HCT116 (cell line): Measurements from ENCODE around the gene C19orf25. TPM values are rescaled to one million over a fixed set of nuclear protein-coding genes. Genes with fewer than 3 reads are reported as not detected.

Experiments used
- ATAC-seq: fragments of 200-7000 bp; cut with Tn5 transposase; 2 replicates; pipeline ENCODE4 v1.9.1; 2020; ENCODE audit warnings: mild to moderate bottlenecking, moderate library complexity
- BruUV-seq: library from RNA; stranded (reverse); fragments of 400-500 nt; replicated peaks from 2 replicates; lab custom pipeline; 2021; lab: Mats Ljungman, UMichigan
- CTCF ChIA-PET: fragments of 300-600 bp; sonication (Branson Sonifier 250); formaldehyde crosslinking; loops from one replicate; lab custom pipeline; 2021; ENCODE audit warnings: antibody characterized with exemption; lab: Charles Lee
- POLR2A ChIA-PET: fragments of 300-600, 350-600 bp; sonication (Branson Sonifier 250); formaldehyde crosslinking; loops from one replicate; lab custom pipeline; 2021; ENCODE audit warnings: antibody characterized with exemption; lab: Charles Lee
- RAD21 ChIA-PET, 2 experiments: fragments of 300-600 bp; sonication (Branson Sonifier 250); formaldehyde crosslinking; loops; one replicate each; lab custom pipeline; 2023; ENCODE audit warnings: low total read pairs in 2 of 2; ENCODE audit not compliant: uncharacterized antibody in 2 of 2, unreplicated experiment in 2 of 2, low non-redundant PET in 1 of 2; lab: Charles Lee
- DNase-seq: peaks from one replicate; pipeline ENCODE4 v3.0.0-alpha.2; 2010; ENCODE audit warnings: low read depth, low spot score
- H2AFZ ChIP-seq: fragments of 200-600 bp; shearing (Covaris generic), sonication (generic); 2 replicates; pipeline ENCODE4 v1.6.1; 2017; ENCODE audit warnings: low read depth, mixed run types, mixed read lengths, antibody characterized with exemption, low read length; ENCODE audit not compliant: poor library complexity, severe bottlenecking
- H3K27ac ChIP-seq: 2 replicates; pipeline ENCODE4 v1.5.1; 2012; ENCODE audit warnings: low read depth, low read length
- H3K27me3 ChIP-seq: fragments of 200-600 bp; sonication (generic); 2 replicates; pipeline ENCODE4 v1.6.1; 2016; ENCODE audit warnings: mixed run types, low read length, mixed read lengths; ENCODE audit not compliant: insufficient read depth
- H3K36me3 ChIP-seq, 2 experiments: fragments of 200-500 bp in 1 of 2; fragments of 200-600 bp in 1 of 2; sonication (Bioruptor generic) in 1 of 2; sonication (generic) in 1 of 2; 2 replicates each; pipeline versions ENCODE4 v1.5.1 to v1.6.1; 2014 to 2016; ENCODE audit warnings: low read length in 2 of 2, inconsistent platforms in 1 of 2, mixed read lengths in 1 of 2, mixed run types in 1 of 2; ENCODE audit not compliant: insufficient read depth in 2 of 2, control insufficient read depth in 1 of 2
- H3K4me1 ChIP-seq, 2 experiments: fragments of 200-600 bp in 1 of 2; sonication (generic) in 1 of 2; 2 replicates each; pipeline versions ENCODE4 v1.5.1 to v1.6.1; 2012 to 2017; ENCODE audit warnings: low read length in 2 of 2, inconsistent platforms in 1 of 2, mild to moderate bottlenecking in 1 of 2, mixed read lengths in 1 of 2, mixed run types in 1 of 2, moderate library complexity in 1 of 2; ENCODE audit not compliant: insufficient read depth in 2 of 2, control insufficient read depth in 1 of 2
- H3K4me2 ChIP-seq: fragments of 200-600 bp; sonication (generic); 2 replicates; pipeline ENCODE4 v1.6.1; 2017; ENCODE audit warnings: mixed run types, low read length, mixed read lengths
- H3K4me3 ChIP-seq, 2 experiments: fragments of 200-600 bp in 1 of 2; sonication (generic) in 1 of 2; replicated peaks in 1 of 2; 2 replicates each; pipeline ENCODE4 v1.5.1; 2011 to 2016; ENCODE audit warnings: low read length in 2 of 2, control low read depth in 1 of 2, low read depth in 1 of 2, mild to moderate bottlenecking in 1 of 2, mixed read lengths in 1 of 2, mixed run types in 1 of 2
- H3K79me2 ChIP-seq: fragments of 200-600 bp; sonication (generic); 2 replicates; pipeline ENCODE4 v1.6.1; 2017; ENCODE audit warnings: mild to moderate bottlenecking, mixed run types, low read length, moderate library complexity, mixed read lengths; ENCODE audit not compliant: insufficient read depth
- H3K9ac ChIP-seq: fragments of 200-600 bp; sonication (generic); 2 replicates; pipeline ENCODE4 v1.6.1; 2016; ENCODE audit warnings: low read length, mixed read lengths
- H3K9me2 ChIP-seq: fragments of 200-600 bp; sonication (generic), shearing (Covaris generic); 2 replicates; pipeline ENCODE4 v1.6.1; 2017; ENCODE audit warnings: mixed run types, mild to moderate bottlenecking, moderate library complexity; ENCODE audit not compliant: insufficient read depth
- H3K9me3 ChIP-seq, 2 experiments: fragments of 200-500 bp in 1 of 2; fragments of 200-600 bp in 1 of 2; sonication (Bioruptor generic) in 1 of 2; sonication (generic) in 1 of 2; 2 replicates each; pipeline ENCODE4 v1.6.1; 2014 to 2017; ENCODE audit warnings: low read length in 2 of 2, mixed read lengths in 2 of 2, inconsistent platforms in 1 of 2, low read depth in 1 of 2, mild to moderate bottlenecking in 1 of 2, mixed run types in 1 of 2, moderate library complexity in 1 of 2; ENCODE audit not compliant: control insufficient read depth in 1 of 2, insufficient read depth in 1 of 2
- H4K20me1 ChIP-seq: fragments of 200-600 bp; sonication (generic), shearing (Covaris generic); 2 replicates; pipeline ENCODE4 v1.6.1; 2017; ENCODE audit warnings: mixed run types, mild to moderate bottlenecking, moderate library complexity; ENCODE audit not compliant: insufficient read depth
- CBX3 ChIP-seq: IDR thresholded peaks from 2 replicates; pipeline ENCODE4 v1.6.1; 2012; ENCODE audit warnings: low read depth
- CEBPB ChIP-seq: IDR thresholded peaks from 2 replicates; pipeline ENCODE4 v1.6.1; 2012; ENCODE audit warnings: low read depth
- ELF1 ChIP-seq: IDR thresholded peaks from 2 replicates; pipeline ENCODE4 v1.6.1; 2012; ENCODE audit warnings: low read depth, borderline replicate concordance
- EZH2 ChIP-seq: fragments of 200-600 bp; sonication (generic); IDR thresholded peaks from 2 replicates; pipeline ENCODE4 v1.6.1; 2017; ENCODE audit warnings: antibody characterized with exemption, mixed run types
- EZH2phosphoT487 ChIP-seq: fragments of 200-600 bp; IDR thresholded peaks from 2 replicates; pipeline ENCODE4 v1.6.1; 2018; ENCODE audit warnings: antibody characterized with exemption, borderline replicate concordance
- FOSL1 ChIP-seq: IDR thresholded peaks from 2 replicates; pipeline ENCODE4 v1.6.1; 2012; ENCODE audit warnings: low read depth
- POLR2A ChIP-seq: IDR thresholded peaks from 2 replicates; pipeline ENCODE4 v1.7.0; 2011; ENCODE audit warnings: borderline replicate concordance; ENCODE audit not compliant: insufficient read depth, insufficient read length; ENCODE audit errors: extremely low read depth
- POLR2AphosphoS5 ChIP-seq: IDR thresholded peaks from 2 replicates; pipeline ENCODE4 v1.6.1; 2011; ENCODE audit warnings: mild to moderate bottlenecking, low read depth, low read length, moderate library complexity
- RAD21 ChIP-seq: IDR thresholded peaks from 2 replicates; pipeline ENCODE4 v1.6.1; 2012; ENCODE audit warnings: low read depth, mild to moderate bottlenecking
- SIN3A ChIP-seq: IDR thresholded peaks from 2 replicates; pipeline ENCODE4 v1.6.1; 2012; ENCODE audit warnings: low read depth
- SP1 ChIP-seq: IDR thresholded peaks from 2 replicates; pipeline ENCODE4 v1.6.1; 2012; ENCODE audit warnings: low read depth
- TCF7L2 ChIP-seq: IDR thresholded peaks from 2 replicates; pipeline ENCODE4 v1.7.0; 2011; ENCODE audit warnings: borderline replicate concordance, inconsistent platforms; ENCODE audit not compliant: insufficient read depth, insufficient read length; ENCODE audit errors: extremely low read depth
- YY1 ChIP-seq: IDR thresholded peaks from 2 replicates; pipeline ENCODE4 v1.6.1; 2011; ENCODE audit warnings: low read length, low read depth, moderate library complexity, mild to moderate bottlenecking; ENCODE audit not compliant: insufficient replicate concordance; ENCODE audit errors: extremely low read depth
- ZFX ChIP-seq: fragments of 450-650 bp; IDR thresholded peaks from 2 replicates; pipeline ENCODE4 v1.6.1; 2017
- ZNF274 ChIP-seq: fragments of 200-500 bp; sonication (Bioruptor generic); IDR thresholded peaks from 2 replicates; pipeline ENCODE4 v1.6.1; 2014; ENCODE audit warnings: mild to moderate bottlenecking, low read depth, low read length, inconsistent platforms
- intact Hi-C: fragments of 100-400 bp; cut with micrococcal nuclease; formaldehyde crosslinking; loops from 2 replicates; pipeline ENCODE4 v1.10.0; 2022
- total RNA-seq: library from RNA; stranded (reverse); gene quantifications from one replicate; pipeline ENCODE4 v1.2.1, GENCODE V29; 2021; ENCODE audit not compliant: unreplicated experiment
- TF ChIP-seq, protein P1 (sequence below): IDR thresholded peaks from 2 replicates; pipeline ENCODE4 v1.6.1; 2012
- TF ChIP-seq, protein P2 (sequence below): IDR thresholded peaks from 2 replicates; pipeline ENCODE4 v1.6.1; 2012
- TF ChIP-seq, protein P3 (sequence below), 3 experiments: fragments of 200-600 bp in 1 of 3; sonication (generic) in 1 of 3; IDR thresholded peaks in 2 of 3; conservative IDR thresholded peaks in 1 of 3; 2 replicates each; pipeline ENCODE4 v1.5.1; 2012 to 2017; ENCODE audit warnings: low read depth in 2 of 3, low read length in 2 of 3, antibody characterized with exemption in 1 of 3, borderline replicate concordance in 1 of 3, control low read depth in 1 of 3, mild to moderate bottlenecking in 1 of 3, mixed read lengths in 1 of 3, mixed run types in 1 of 3, moderate library complexity in 1 of 3; ENCODE audit not compliant: insufficient read depth in 1 of 3

C19orf25 gene
- total RNA-seq, 1 experiment from 2014 or later, result 48.8 TPM

DNA sequence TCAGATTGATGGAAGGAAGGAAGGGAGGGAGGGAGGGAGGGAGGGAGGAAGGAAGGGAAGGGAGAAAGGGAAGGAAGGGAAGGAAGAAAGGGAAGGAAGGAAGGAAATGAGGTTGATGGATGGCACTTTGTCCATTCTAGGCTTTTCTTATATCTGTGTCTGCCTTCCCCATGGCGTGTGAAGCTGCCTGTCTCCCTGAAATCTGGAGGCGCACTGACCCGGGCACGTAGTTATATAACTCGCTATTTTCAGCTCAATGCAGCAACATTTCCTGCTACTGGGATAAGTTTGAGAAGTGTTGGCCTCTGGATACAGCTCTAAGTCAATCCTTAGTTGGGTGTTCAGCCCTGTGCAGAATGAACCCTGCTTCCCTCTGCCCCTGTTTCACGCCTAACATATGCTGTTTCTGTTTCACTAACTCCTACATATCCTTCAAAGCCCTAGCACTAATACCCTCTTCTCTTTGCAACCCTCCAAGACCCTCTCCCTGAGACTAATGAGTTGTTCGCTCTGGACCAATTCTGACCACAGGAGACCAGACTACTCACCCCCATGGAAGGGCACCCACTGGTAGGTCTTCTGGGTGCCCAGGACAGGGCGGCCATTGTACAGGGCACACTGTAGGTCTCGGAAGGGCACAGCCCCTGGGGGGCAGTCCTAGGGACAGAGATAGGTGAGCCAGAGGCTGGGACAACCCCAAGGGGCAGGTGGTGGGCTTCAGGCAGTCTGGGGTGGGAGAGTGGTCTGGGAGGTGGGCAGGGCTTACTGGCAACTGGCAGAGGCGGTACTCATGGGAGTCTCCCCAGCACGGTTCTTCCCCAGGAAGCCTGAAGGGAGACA, 30.8 kb upstream of the C19orf25 start:
- Histone ChIP-seq H3K4me1 (peaks cover 30 to 69% of the 10 kb centered on the region in 2 experiments), H2AFZ (no peak overlapping the region), H3K36me3 (no peaks in the 10 kb centered on the region), H3K4me3 (no peak overlapping the region), H3K27me3 (no peaks in the 10 kb centered on the region), H4K20me1 (no peaks in the 10 kb centered on the region), H3K9ac (no peak overlapping the region), H3K9me2 (no peaks in the 10 kb centered on the region), H3K79me2 (peaks cover 10% of the 10 kb centered on the region; the same call in 1 of the 2 replicates), H3K27ac (peak overlapping the region; percentile 55), H3K4me2 (no peak overlapping the region), H3K9me3 (no peaks in the 10 kb centered on the region)
- ChIA-PET RAD21 (no interaction called here), CTCF (interaction anchor here (1.1 kb wide), 1 partner anchor 17 kb away, joined by 3 read pairs; no protein-coding TSS in a partner anchor), POLR2A (interaction anchor here (1.2 kb wide), 1 partner anchor 65 kb away, joined by 6 read pairs; no protein-coding TSS in a partner anchor)
- intact Hi-C loops, result no loop called here
- DNase-seq (no peak), ATAC-seq (no peak)
- BruUV-seq, result TSS peak; percentile 9
- no peak for TF ChIP-seq CEBPB

DNA sequence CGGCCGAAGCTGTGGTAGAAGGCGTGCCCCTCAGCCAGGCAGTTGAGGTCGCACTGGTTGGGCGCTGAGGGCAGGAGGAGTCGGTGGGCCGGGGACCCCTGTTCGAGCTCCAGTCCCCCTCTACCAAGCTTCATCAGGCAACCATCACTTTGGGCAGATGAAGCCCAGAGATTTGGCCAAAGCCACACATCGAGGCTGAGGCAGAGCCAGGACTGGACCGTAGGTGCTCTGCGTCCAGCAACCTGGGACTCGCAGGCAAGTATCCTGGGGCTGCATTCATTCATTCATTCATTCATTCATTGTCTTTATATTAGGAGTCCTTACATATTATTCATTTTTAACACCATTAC, 29.5 kb upstream of the C19orf25 start:
- RAD21 ChIA-PET, result no interaction called here
- Histone ChIP-seq H3K4me1 (peaks cover 27 to 65% of the 10 kb centered on the region in 2 experiments), H3K36me3 (no peaks in the 10 kb centered on the region), H3K4me2 (peak overlapping the region; percentile 92), H3K27ac (peak overlapping the region; percentile 96), H3K9me3 (no peaks in the 10 kb centered on the region), H4K20me1 (no peaks in the 10 kb centered on the region), H3K9me2 (no peaks in the 10 kb centered on the region), H3K79me2 (peaks cover 10% of the 10 kb centered on the region; the same call in 1 of the 2 replicates), H3K9ac (peak overlapping the region; percentile 26; the same call in 1 of the 2 replicates), H3K4me3 (peak overlapping the region; percentile 19 to 45; a peak in 3 of 4 replicates), H3K27me3 (no peaks in the 10 kb centered on the region), H2AFZ (no peak overlapping the region)
- intact Hi-C loops, result no loop called here
- POLR2A ChIA-PET, result interaction anchor here (1.2 to 1.4 kb wide), 3 partner anchors 18 to 63 kb away, joined by 3 to 6 read pairs (median 6); partner anchors contain the start of gene REEP6
- CTCF ChIA-PET, result interaction anchor here (1.0 to 1.1 kb wide), 2 partner anchors 15 to 37 kb away, joined by 3 to 4 read pairs; no protein-coding TSS in a partner anchor
- BruUV-seq, result TSS peak; percentile 78
- ATAC-seq, result no peak
- DNase-seq, result no peak
- TF ChIP-seq SIN3A (no peak), POLR2A (no peak), ZFX (no peak), SP1 (no peak), POLR2AphosphoS5 (no peak), EZH2phosphoT487 (no peak), ZNF274 (no peak), RAD21 (no peak), ELF1 (no peak), TCF7L2 (no peak), CBX3 (no peak), YY1 (no peak), FOSL1 (no peak), EZH2 (no peak)
- TF ChIP-seq, protein P1, sequence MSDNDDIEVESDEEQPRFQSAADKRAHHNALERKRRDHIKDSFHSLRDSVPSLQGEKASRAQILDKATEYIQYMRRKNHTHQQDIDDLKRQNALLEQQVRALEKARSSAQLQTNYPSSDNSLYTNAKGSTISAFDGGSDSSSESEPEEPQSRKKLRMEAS, result no peak
- TF ChIP-seq, protein P2, sequence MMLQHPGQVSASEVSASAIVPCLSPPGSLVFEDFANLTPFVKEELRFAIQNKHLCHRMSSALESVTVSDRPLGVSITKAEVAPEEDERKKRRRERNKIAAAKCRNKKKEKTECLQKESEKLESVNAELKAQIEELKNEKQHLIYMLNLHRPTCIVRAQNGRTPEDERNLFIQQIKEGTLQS, result no peak
- TF ChIP-seq, protein P3, sequence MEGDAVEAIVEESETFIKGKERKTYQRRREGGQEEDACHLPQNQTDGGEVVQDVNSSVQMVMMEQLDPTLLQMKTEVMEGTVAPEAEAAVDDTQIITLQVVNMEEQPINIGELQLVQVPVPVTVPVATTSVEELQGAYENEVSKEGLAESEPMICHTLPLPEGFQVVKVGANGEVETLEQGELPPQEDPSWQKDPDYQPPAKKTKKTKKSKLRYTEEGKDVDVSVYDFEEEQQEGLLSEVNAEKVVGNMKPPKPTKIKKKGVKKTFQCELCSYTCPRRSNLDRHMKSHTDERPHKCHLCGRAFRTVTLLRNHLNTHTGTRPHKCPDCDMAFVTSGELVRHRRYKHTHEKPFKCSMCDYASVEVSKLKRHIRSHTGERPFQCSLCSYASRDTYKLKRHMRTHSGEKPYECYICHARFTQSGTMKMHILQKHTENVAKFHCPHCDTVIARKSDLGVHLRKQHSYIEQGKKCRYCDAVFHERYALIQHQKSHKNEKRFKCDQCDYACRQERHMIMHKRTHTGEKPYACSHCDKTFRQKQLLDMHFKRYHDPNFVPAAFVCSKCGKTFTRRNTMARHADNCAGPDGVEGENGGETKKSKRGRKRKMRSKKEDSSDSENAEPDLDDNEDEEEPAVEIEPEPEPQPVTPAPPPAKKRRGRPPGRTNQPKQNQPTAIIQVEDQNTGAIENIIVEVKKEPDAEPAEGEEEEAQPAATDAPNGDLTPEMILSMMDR (IDR thresholded peaks at IDR 0.05 in 2 of 3, conservative IDR thresholded peaks at IDR 0.05 in 1 of 3; ENCODE audit: borderline replicate concordance in 1 of 3, insufficient read depth in 1 of 3, low read depth in 2 of 3, low read length in 2 of 3), result no peak
